ENCODE results near the gene OLIG3. TPM values are rescaled to one million over a fixed set of nuclear protein-coding genes. Genes with fewer than 3 reads are reported as not detected.

OLIG3 gene
- total RNA-seq, 4 donors from 2014 or later: not detected

- no peaks in the 10 kb centered on the region for H3K36me3 ChIP-seq
- peaks cover 6% of the 10 kb centered on the region for H3K27me3 ChIP-seq
- intact Hi-C loops (cut with DNase I; ENCODE audit: low total_unique reads) (no loop called here), in situ Hi-C loops (cut with MboI; ENCODE audit: low pct_ligation_motif_present in 1 of 4, low pct_unique_long_range_greater_than_20kb in 1 of 4, low sequenced_read_pairs in 3 of 4) (no loop called here)
- 63 to 77% methylated on average over 6 to 7 of the region's 7 CpGs for WGBS, 2 donors (ENCODE audit: low coverage in 1 of 2)
- H3K4me1 ChIP-seq: no peaks in the 10 kb centered on the region
- H3K4me3 ChIP-seq: no peak overlapping the region
- no peak for DNase-seq
- TF ChIP-seq EP300 (IDR thresholded peaks at IDR 0.05; ENCODE audit: low read depth) (no peak), POLR2AphosphoS5 (IDR thresholded peaks at IDR 0.05) (no peak), POLR2A (IDR thresholded peaks at IDR 0.05) (no peak), CTCF (IDR thresholded peaks at IDR 0.05) (no peak)
- no peaks in the 10 kb centered on the region for H3K9me3 ChIP-seq
- no peak overlapping the region for H3K27ac ChIP-seq
Measured at GRCh38 chr6:137465378-137466009, 28.7 kb downstream of the OLIG3 start.

- WGBS, 2 donors (ENCODE audit: low coverage in 1 of 2): 71 to 73% methylated on average over 7 of the region's 7 CpGs
- Histone ChIP-seq H3K27ac (no peak overlapping the region), H3K4me3 (no peak overlapping the region), H3K9me3 (no peaks in the 10 kb centered on the region), H3K27me3 (peaks cover 4% of the 10 kb centered on the region), H3K36me3 (no peaks in the 10 kb centered on the region), H3K4me1 (peaks cover 0 to 4% (median 0%) of the 10 kb centered on the region in 4 donors)
- in situ Hi-C loops (cut with MboI; ENCODE audit: low pct_ligation_motif_present in 1 of 4, low pct_unique_long_range_greater_than_20kb in 1 of 4, low sequenced_read_pairs in 3 of 4): no loop called here
- DNase-seq: no peak
- intact Hi-C loops (cut with DNase I; ENCODE audit: low total_unique reads): no loop called here
- TF ChIP-seq CTCF (IDR thresholded peaks at IDR 0.05) (no peak), EP300 (IDR thresholded peaks at IDR 0.05; ENCODE audit: low read depth) (no peak), POLR2A (IDR thresholded peaks at IDR 0.05) (no peak), POLR2AphosphoS5 (IDR thresholded peaks at IDR 0.05) (no peak)
Measured at GRCh38 chr6:137452333-137452894, 41.8 kb downstream of the OLIG3 start.

GRCh38 chr6:137443901-137444300 is 50.3 kb downstream of the OLIG3 start:
- WGBS, 2 donors (ENCODE audit: low coverage in 1 of 2): 75% methylated on average over 1 of the region's 1 CpG; no CpG with 5 or more reads in 1 of the 2 donors
- Histone ChIP-seq H3K4me3 (no peak overlapping the region), H3K36me3 (no peaks in the 10 kb centered on the region), H3K27ac (no peak overlapping the region), H3K27me3 (no peaks in the 10 kb centered on the region), H3K9me3 (no peaks in the 10 kb centered on the region), H3K4me1 (no peaks in the 10 kb centered on the region)
- TF ChIP-seq POLR2AphosphoS5 (IDR thresholded peaks at IDR 0.05) (no peak), CTCF (IDR thresholded peaks at IDR 0.05) (no peak), POLR2A (IDR thresholded peaks at IDR 0.05) (no peak), EP300 (IDR thresholded peaks at IDR 0.05; ENCODE audit: low read depth) (no peak)
- intact Hi-C loops (cut with DNase I; ENCODE audit: low total_unique reads) (no loop called here), in situ Hi-C loops (cut with MboI; ENCODE audit: low pct_ligation_motif_present in 1 of 4, low pct_unique_long_range_greater_than_20kb in 1 of 4, low sequenced_read_pairs in 3 of 4) (no loop called here)
- no peak for DNase-seq
